ENCODE measurements around the gene DHFR2.

DNA sequence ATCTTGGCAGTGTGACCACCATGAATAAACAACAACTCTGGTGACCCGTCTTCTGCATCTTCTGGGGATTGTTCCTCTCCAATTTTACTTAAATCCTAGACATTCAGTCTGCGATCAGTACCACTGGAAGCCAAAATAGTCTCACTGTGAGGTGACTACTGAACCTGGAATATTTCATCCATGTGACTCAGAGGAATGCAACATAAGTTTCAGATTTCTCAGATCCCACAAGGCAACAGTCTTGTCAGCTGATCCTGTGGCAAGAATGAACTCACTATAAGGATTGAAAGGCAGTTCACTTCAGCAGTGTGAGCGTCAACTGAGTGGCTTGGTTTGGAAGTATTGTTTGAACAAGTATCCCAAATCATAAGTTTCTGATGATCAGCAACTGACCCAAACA lies 13.3 kb upstream of the DHFR2 start:
- TF ChIP-seq, protein P1, sequence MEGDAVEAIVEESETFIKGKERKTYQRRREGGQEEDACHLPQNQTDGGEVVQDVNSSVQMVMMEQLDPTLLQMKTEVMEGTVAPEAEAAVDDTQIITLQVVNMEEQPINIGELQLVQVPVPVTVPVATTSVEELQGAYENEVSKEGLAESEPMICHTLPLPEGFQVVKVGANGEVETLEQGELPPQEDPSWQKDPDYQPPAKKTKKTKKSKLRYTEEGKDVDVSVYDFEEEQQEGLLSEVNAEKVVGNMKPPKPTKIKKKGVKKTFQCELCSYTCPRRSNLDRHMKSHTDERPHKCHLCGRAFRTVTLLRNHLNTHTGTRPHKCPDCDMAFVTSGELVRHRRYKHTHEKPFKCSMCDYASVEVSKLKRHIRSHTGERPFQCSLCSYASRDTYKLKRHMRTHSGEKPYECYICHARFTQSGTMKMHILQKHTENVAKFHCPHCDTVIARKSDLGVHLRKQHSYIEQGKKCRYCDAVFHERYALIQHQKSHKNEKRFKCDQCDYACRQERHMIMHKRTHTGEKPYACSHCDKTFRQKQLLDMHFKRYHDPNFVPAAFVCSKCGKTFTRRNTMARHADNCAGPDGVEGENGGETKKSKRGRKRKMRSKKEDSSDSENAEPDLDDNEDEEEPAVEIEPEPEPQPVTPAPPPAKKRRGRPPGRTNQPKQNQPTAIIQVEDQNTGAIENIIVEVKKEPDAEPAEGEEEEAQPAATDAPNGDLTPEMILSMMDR (IDR thresholded peaks at IDR 0.05; ENCODE audit: low read depth, low read length): no peak
- no peak for TF ChIP-seq EZH2phosphoT487 (IDR thresholded peaks at IDR 0.05; ENCODE audit: low read depth)

Measured in OCI-LY3 (cell line).